ENCODE data around the gene COL4A1.

GRCh38 chr13:110166598-110166997 lies 140.4 kb downstream of the COL4A1 start:
- TF ChIP-seq FOXK1 (CRISPR knock-in tag; IDR thresholded peaks at IDR 0.05; ENCODE audit: borderline replicate concordance, low read depth), result no peak
- TF ChIP-seq ZNF614 (CRISPR knock-in tag; IDR thresholded peaks at IDR 0.05; ENCODE audit: borderline replicate concordance), result no peak
